Prostate gland (tissue), 2 donors: Measurements from ENCODE around the gene TMEM250. TPM values are rescaled to one million over a fixed set of nuclear protein-coding genes. Genes with fewer than 3 reads are reported as not detected.

Experiments used
- DNase-seq: peaks from one replicate; pipeline ENCODE4 v3.0.0-alpha.2; 2019; ENCODE audit warnings: low spot score
- H3K27ac ChIP-seq, 2 donors: fragments of 200-600 bp; sonication (generic); 2 replicates each; pipeline ENCODE4 v1.5.1; 2017 to 2019
- H3K27me3 ChIP-seq: fragments of 200-600 bp; sonication (generic); replicated peaks from 2 replicates; pipeline ENCODE4 v1.5.1; 2019; ENCODE audit not compliant: insufficient read depth
- H3K36me3 ChIP-seq, 2 donors: fragments of 200-600 bp; sonication (generic); 1 replicate in 1 of 2; 2 replicates in 1 of 2; pipeline versions ENCODE4 v1.5.1 to v1.8.1; 2017 to 2019
- H3K4me1 ChIP-seq: fragments of 200-600 bp; sonication (generic); replicated peaks from 2 replicates; pipeline ENCODE4 v1.5.1; 2019
- H3K4me3 ChIP-seq, 2 donors: fragments of 200-600 bp; sonication (generic); 2 replicates each; pipeline ENCODE4 v1.5.1; 2017 to 2019
- H3K9me3 ChIP-seq: fragments of 200-600 bp; sonication (generic); 2 replicates; pipeline ENCODE4 v1.5.1; 2017
- CTCF ChIP-seq, 4 experiments: fragments of 200-600 bp in 2 of 4; fragments of 450-650 bp in 2 of 4; sonication (generic) in 2 of 4; IDR thresholded peaks; 1 replicate in 3 of 4; 2 replicates in 1 of 4; pipeline ENCODE4 v1.5.1; 2016 to 2019; ENCODE audit warnings: antibody characterized with exemption in 4 of 4, mild to moderate bottlenecking in 2 of 4, moderate library complexity in 2 of 4
- POLR2A ChIP-seq: fragments of 450-650 bp; IDR thresholded peaks from one replicate; pipeline ENCODE4 v1.6.1; 2016; ENCODE audit warnings: antibody characterized with exemption, mild to moderate bottlenecking
- POLR2AphosphoS5 ChIP-seq: sonication (generic); formaldehyde crosslinking; IDR thresholded peaks from one replicate; pipeline ENCODE4 v1.6.1; 2017; ENCODE audit warnings: antibody characterized with exemption
- WGBS: methylation state at CpG from one replicate; pipeline ENCODE4 v1.1.5; 2018; 5-methylcytosine and 5-hydroxymethylcytosine counted together
- intact Hi-C: fragments of 100-400 bp; cut with DNase I; formaldehyde crosslinking; loops from one replicate; pipeline ENCODE4 v1.14.2; 2022
- total RNA-seq, 2 donors: library from RNA; depleted of rRNA; stranded (reverse); fragments of >200 nt; gene quantifications; one replicate each; pipeline ENCODE4 v1.1.0, GENCODE V29; 2016

Gene TMEM250
- total RNA-seq, 2 donors from 2014 or later: 44.7 to 65.1 TPM

DNA sequence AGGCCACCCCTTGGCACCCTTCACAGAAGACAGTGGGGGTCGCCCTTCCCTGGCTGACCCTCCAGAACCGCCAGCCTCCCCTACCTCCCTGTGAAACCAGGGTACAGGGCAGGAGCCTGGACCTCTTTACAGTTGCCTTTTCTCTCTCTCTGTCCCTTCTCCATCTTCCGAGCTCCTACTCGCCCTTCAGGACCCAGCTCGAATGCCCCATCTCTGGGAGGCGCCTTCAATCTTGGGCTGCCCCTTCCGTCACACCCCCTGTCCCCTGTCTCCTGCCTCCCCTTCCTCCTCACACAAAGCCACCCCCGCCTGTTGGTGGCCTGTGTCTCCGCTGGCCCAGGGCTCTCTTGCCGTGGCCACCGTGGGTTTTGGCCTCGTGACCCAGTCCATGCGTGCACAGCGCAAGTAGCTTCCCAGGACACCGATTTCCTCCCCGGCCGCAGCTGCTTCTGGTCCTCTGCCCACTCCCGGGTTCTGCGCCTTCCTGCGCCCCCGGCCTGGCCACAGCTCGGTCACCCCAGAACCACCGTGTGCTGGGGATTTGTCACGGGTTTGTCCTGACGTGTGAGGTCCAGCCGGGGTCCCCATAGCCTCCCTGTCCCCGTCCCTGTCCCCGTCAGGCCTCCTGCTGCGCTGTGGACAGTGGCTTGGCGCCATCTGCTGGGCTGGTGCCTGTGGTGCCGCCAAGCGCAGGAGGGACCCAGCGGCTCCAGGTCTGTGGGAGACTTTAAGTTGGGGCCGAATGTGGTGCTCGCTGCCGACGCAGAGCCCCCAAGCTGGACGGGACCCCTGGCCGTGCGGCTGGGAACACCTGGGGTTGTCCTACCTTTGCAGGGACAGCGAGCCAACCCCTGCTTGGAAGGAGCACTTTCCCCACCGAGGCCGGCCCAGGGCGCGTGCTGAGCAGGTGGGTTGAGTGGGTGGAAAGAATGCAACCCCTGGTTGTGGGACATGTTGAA is 4.0 kb upstream of the TMEM250 start:
- H3K4me3 ChIP-seq: no peak overlapping the region
- intact Hi-C loops: loop anchor here (1.0 to 10.0 kb wide), 4 partner anchors 35 to 518 kb away; no protein-coding TSS in a partner anchor
- peak; percentile 64 for DNase-seq
- 31% methylated on average over 38 of the region's 45 CpGs for WGBS
- no peaks in the 10 kb centered on the region for H3K4me1 ChIP-seq
- no peak overlapping the region for H3K27ac ChIP-seq
- H3K9me3 ChIP-seq: no peaks in the 10 kb centered on the region
- H3K27me3 ChIP-seq: no peaks in the 10 kb centered on the region
- no peak for TF ChIP-seq POLR2A
- TF ChIP-seq POLR2AphosphoS5: peak; percentile 25
- peak; percentile 93 to 99 (median 96) for TF ChIP-seq CTCF (IDR thresholded peaks at IDR 0.05)
- H3K36me3 ChIP-seq: no peaks in the 10 kb centered on the region

- Histone ChIP-seq H3K27me3 (no peaks in the 10 kb centered on the region), H3K36me3 (no peaks in the 10 kb centered on the region), H3K4me1 (no peaks in the 10 kb centered on the region), H3K27ac (no peak overlapping the region), H3K4me3 (no peak overlapping the region), H3K9me3 (no peaks in the 10 kb centered on the region)
- no peak for DNase-seq
- 83% methylated on average over 9 of the region's 9 CpGs for whole genome bisulfite sequencing
- no peak for TF ChIP-seq POLR2AphosphoS5
- no peak for TF ChIP-seq CTCF (IDR thresholded peaks at IDR 0.05)
- TF ChIP-seq POLR2A: no peak
- intact Hi-C loops: loop anchor here (5.0 to 10.0 kb wide), 3 partner anchors 34 to 517 kb away; no protein-coding TSS in a partner anchor
Measured at GRCh38 chr9:136121801-136122200, 3.1 kb upstream of the TMEM250 start.

DNA sequence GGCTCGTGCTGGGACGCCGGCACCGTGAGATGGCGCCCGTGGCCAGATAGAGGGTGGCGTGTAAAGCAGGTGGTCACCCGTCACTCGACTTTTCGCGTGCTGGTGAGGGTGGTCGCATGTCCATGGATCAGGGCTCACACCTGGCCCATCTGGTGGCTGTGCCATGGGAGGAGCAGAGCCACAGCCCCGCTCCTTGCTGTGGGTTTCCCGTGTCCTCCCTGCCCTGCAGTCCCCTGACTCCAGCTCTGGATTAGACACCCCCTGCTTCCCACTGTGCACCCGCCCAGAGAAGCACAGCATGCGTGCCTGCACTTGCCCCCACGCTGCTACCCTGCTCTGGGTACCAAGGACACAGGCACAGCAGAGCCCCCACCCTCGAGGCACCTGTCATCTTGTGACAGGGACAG is 1.8 kb upstream of the TMEM250 start:
- Histone ChIP-seq H3K27me3 (no peaks in the 10 kb centered on the region), H3K27ac (no peak overlapping the region), H3K4me3 (no peak overlapping the region), H3K4me1 (no peaks in the 10 kb centered on the region), H3K36me3 (peaks cover 0 to 5% of the 10 kb centered on the region in 2 donors), H3K9me3 (no peaks in the 10 kb centered on the region)
- WGBS: 83% methylated on average over 18 of the region's 18 CpGs
- intact Hi-C loops: loop anchor here (5.0 to 10.0 kb wide), 3 partner anchors 33 to 516 kb away; no protein-coding TSS in a partner anchor
- DNase-seq: no peak
- TF ChIP-seq CTCF (IDR thresholded peaks at IDR 0.05): no peak
- TF ChIP-seq POLR2AphosphoS5: no peak
- TF ChIP-seq POLR2A: no peak

DNA sequence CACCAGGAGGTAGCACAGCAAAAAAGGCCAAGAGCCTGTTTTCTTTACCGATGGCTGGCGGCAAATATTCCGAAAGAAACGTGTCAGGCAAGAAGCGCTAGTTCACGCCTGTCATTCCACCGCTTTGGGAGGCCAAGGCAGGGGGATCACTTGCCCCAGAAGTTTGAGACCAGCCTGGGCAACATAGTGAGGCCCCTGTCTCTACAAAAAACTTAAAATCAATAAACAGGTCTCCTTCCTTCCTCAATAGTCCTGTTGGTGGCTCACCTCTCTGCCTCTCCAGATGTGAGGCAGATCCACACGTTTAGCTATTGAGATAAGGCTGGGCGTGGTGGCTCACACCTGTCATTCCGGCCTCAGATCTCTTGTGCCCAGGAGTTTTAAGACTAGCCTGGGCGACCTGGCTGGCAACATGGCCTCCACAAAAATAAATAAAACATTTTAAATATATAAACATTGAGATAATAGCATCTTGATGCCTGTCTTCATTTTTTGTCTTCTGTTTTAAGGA is 1.3 kb upstream of the TMEM250 start:
- no peak for TF ChIP-seq POLR2A
- TF ChIP-seq POLR2AphosphoS5: no peak
- TF ChIP-seq CTCF (IDR thresholded peaks at IDR 0.05): no peak
- H3K4me3 ChIP-seq: peak overlapping the region; percentile 76 to 90
- no peaks in the 10 kb centered on the region for H3K9me3 ChIP-seq
- DNase-seq: no peak
- WGBS: 38% methylated on average over 11 of the region's 11 CpGs
- H3K27ac ChIP-seq: peak overlapping the region; percentile 88 to 96
- H3K4me1 ChIP-seq: no peaks in the 10 kb centered on the region
- intact Hi-C loops: loop anchor here (5.0 to 10.0 kb wide), 3 partner anchors 33 to 515 kb away; no protein-coding TSS in a partner anchor
- H3K36me3 ChIP-seq: peaks cover 0 to 9% of the 10 kb centered on the region in 2 donors
- no peaks in the 10 kb centered on the region for H3K27me3 ChIP-seq
